IMR-90 (cell line): ENCODE results near the gene EXOC4. TPM values are rescaled to one million over a fixed set of nuclear protein-coding genes. Genes with fewer than 3 reads are reported as not detected.

Experiments used
- ATAC-seq: fragments of 200-7000 bp; cut with Tn5 transposase; 2 replicates; pipeline ENCODE4 v1.9.1; 2020; ENCODE audit warnings: low read depth, mild to moderate bottlenecking, moderate library complexity
- BruUV-seq: library from RNA; stranded (reverse); fragments of 400-500 nt; replicated peaks from 2 replicates; lab custom pipeline; 2021; lab: Mats Ljungman, UMichigan
- CTCF ChIA-PET: fragments of 300-600 bp; formaldehyde crosslinking; extraction: SDS; loops from one replicate; lab custom pipeline; 2021; ENCODE audit warnings: antibody characterized with exemption; lab: Yijun Ruan, JAX
- POLR2A ChIA-PET: fragments of 300-600 bp; sonication (Branson Sonifier 250); formaldehyde crosslinking; loops from one replicate; lab custom pipeline; 2022; ENCODE audit warnings: antibody characterized with exemption; ENCODE audit not compliant: unreplicated experiment; lab: Charles Lee
- DNase-seq: peaks from one replicate; pipeline ENCODE4 v3.0.0; 2013
- H2AFZ ChIP-seq: replicated peaks from 2 replicates; pipeline ENCODE3; 2013; ENCODE audit warnings: low read length, mild to moderate bottlenecking; ENCODE audit not compliant: poor library complexity
- H2AK5ac ChIP-seq: 2 replicates; pipeline ENCODE4 v1.6.1; 2013; ENCODE audit warnings: low read depth, low read length, inconsistent platforms
- H2AK9ac ChIP-seq: replicated peaks from 2 replicates; pipeline ENCODE3; 2013; ENCODE audit warnings: mild to moderate bottlenecking, low read depth, low read length, moderate library complexity; ENCODE audit not compliant: poor library complexity
- H2BK120ac ChIP-seq: 2 replicates; pipeline ENCODE4 v1.6.1; 2013; ENCODE audit warnings: low read depth, low read length, inconsistent platforms
- H2BK15ac ChIP-seq: 3 replicates; pipeline ENCODE4 v1.6.1; 2013; ENCODE audit warnings: low read depth, low read length, inconsistent platforms
- H2BK20ac ChIP-seq: 2 replicates; pipeline ENCODE4 v1.6.1; 2013; ENCODE audit warnings: low read depth, mild to moderate bottlenecking, inconsistent platforms, low read length, moderate library complexity
- H2BK5ac ChIP-seq: 2 replicates; pipeline ENCODE4 v1.6.1; 2013; ENCODE audit warnings: mild to moderate bottlenecking, low read depth, low read length, inconsistent platforms; ENCODE audit not compliant: poor library complexity, severe bottlenecking
- H3K14ac ChIP-seq: replicated peaks from 2 replicates; pipeline ENCODE4 v1.6.1; 2013; ENCODE audit warnings: low read depth, low read length, inconsistent platforms
- H3K18ac ChIP-seq: 2 replicates; pipeline ENCODE4 v1.6.1; 2013; ENCODE audit warnings: low read depth, low read length, control low read depth
- H3K23ac ChIP-seq: 2 replicates; pipeline ENCODE4 v1.6.1; 2013; ENCODE audit warnings: low read depth, low read length, inconsistent platforms
- H3K27ac ChIP-seq: 2 replicates; pipeline ENCODE4 v1.5.1; 2013; ENCODE audit warnings: mild to moderate bottlenecking, control low read depth, low read length; ENCODE audit not compliant: insufficient read depth
- H3K27me3 ChIP-seq: 2 replicates; pipeline ENCODE4 v1.6.1; 2013; ENCODE audit warnings: low read length; ENCODE audit not compliant: control insufficient read depth, insufficient read depth
- H3K36me3 ChIP-seq: 2 replicates; pipeline ENCODE4 v1.6.1; 2013; ENCODE audit warnings: low read length, mixed read lengths; ENCODE audit not compliant: control insufficient read depth, insufficient read depth
- H3K4ac ChIP-seq: 2 replicates; pipeline ENCODE4 v1.6.1; 2013; ENCODE audit warnings: low read depth, low read length, inconsistent platforms
- H3K4me1 ChIP-seq: 2 replicates; pipeline ENCODE4 v1.6.1; 2013; ENCODE audit warnings: low read length, mixed read lengths; ENCODE audit not compliant: control insufficient read depth, insufficient read depth
- H3K4me2 ChIP-seq: 2 replicates; pipeline ENCODE4 v1.6.1; 2013; ENCODE audit warnings: low read depth, mild to moderate bottlenecking, control low read depth, low read length, moderate library complexity
- H3K4me3 ChIP-seq: 2 replicates; pipeline ENCODE4 v1.5.1; 2013; ENCODE audit warnings: low read depth, mild to moderate bottlenecking, control low read depth, low read length, moderate library complexity; ENCODE audit not compliant: insufficient read depth
- H3K56ac ChIP-seq: 2 replicates; pipeline ENCODE4 v1.6.1; 2013; ENCODE audit warnings: low read length, inconsistent platforms; ENCODE audit not compliant: insufficient read depth; ENCODE audit errors: extremely low read depth
- H3K79me1 ChIP-seq, 2 experiments: 2 replicates each; pipeline ENCODE4 v1.6.1; 2013; ENCODE audit warnings: low read length in 2 of 2, inconsistent platforms in 1 of 2, low read depth in 1 of 2
- H3K9ac ChIP-seq: 2 replicates; pipeline ENCODE4 v1.6.1; 2013; ENCODE audit warnings: low read depth, low read length, control low read depth
- H3K9me1 ChIP-seq: 2 replicates; pipeline ENCODE4 v1.6.1; 2013; ENCODE audit warnings: low read length, inconsistent platforms; ENCODE audit not compliant: insufficient read depth
- H3K9me3 ChIP-seq: 2 replicates; pipeline ENCODE4 v1.6.1; 2013; ENCODE audit warnings: low read length; ENCODE audit not compliant: control insufficient read depth, insufficient read depth
- H4K20me1 ChIP-seq: 2 replicates; pipeline ENCODE4 v1.6.1; 2013; ENCODE audit warnings: low read length, inconsistent platforms; ENCODE audit not compliant: insufficient read depth
- H4K5ac ChIP-seq: 2 replicates; pipeline ENCODE4 v1.6.1; 2013; ENCODE audit warnings: mild to moderate bottlenecking, low read depth, low read length, control low read depth
- H4K8ac ChIP-seq, 2 experiments: 2 replicates each; pipeline ENCODE4 v1.6.1; 2013; ENCODE audit warnings: low read depth in 2 of 2, low read length in 2 of 2, control low read depth in 1 of 2, inconsistent platforms in 1 of 2
- H4K91ac ChIP-seq: 2 replicates; pipeline ENCODE4 v1.6.1; 2013; ENCODE audit warnings: low read depth, low read length, inconsistent platforms; ENCODE audit not compliant: insufficient read depth
- BHLHE40 ChIP-seq: fragments of 150-350 bp; IDR thresholded peaks from 2 replicates; pipeline ENCODE4 v1.6.1; 2016; ENCODE audit warnings: mild to moderate bottlenecking, low read depth, low read length
- NFE2L2 ChIP-seq: fragments of 150-350 bp; IDR thresholded peaks from 2 replicates; pipeline ENCODE4 v1.6.1; 2016; ENCODE audit warnings: low read depth, mild to moderate bottlenecking, low read length
- WGBS, 2 experiments: methylation state at CpG; one replicate each; pipeline versions ENCODE4 v1.1.5 to v1.1.7; 2013; ENCODE audit warnings: missing lambda C conversion rate in 2 of 2; ENCODE audit not compliant: insufficient read length in 1 of 2; ENCODE audit errors: extremely low coverage in 2 of 2; 5-methylcytosine and 5-hydroxymethylcytosine counted together
- dilution Hi-C: fragments of 300-500 bp; cut with HindIII; formaldehyde crosslinking; loops from one replicate; pipeline ENCODE4 v1.14.3; 2018; ENCODE audit warnings: low sequenced_read_pairs; ENCODE audit not compliant: unreplicated experiment
- in situ Hi-C: fragments of 300-500 bp; cut with MboI; formaldehyde crosslinking; loops from 3 replicates; pipeline ENCODE4 v1.14.3; 2019; ENCODE audit warnings: low sequenced_read_pairs, inconsistent platforms, mixed read lengths
- intact Hi-C: fragments of 100-400 bp; cut with micrococcal nuclease; formaldehyde crosslinking; loops from 2 replicates; pipeline ENCODE4 v1.10.0; 2022
- polyA plus RNA-seq, 3 experiments: library from polyadenylated mRNA; depleted of rRNA; stranded (reverse); fragments of >200 nt; gene quantifications; 2 replicates each; pipeline ENCODE4 v1.2.3, GENCODE V29; 2012; ENCODE audit warnings: low replicate concordance in 1 of 3
- total RNA-seq: library from RNA; depleted of rRNA; stranded (reverse); fragments of >200 nt; gene quantifications from 2 replicates; pipeline ENCODE4 v1.2.3, GENCODE V29; 2012

The EXOC4 gene
- total and polyA plus RNA-seq, 2 of the 4 experiments (the other 2 are of a cell fraction): 25.4 to 94.6 TPM

DNA sequence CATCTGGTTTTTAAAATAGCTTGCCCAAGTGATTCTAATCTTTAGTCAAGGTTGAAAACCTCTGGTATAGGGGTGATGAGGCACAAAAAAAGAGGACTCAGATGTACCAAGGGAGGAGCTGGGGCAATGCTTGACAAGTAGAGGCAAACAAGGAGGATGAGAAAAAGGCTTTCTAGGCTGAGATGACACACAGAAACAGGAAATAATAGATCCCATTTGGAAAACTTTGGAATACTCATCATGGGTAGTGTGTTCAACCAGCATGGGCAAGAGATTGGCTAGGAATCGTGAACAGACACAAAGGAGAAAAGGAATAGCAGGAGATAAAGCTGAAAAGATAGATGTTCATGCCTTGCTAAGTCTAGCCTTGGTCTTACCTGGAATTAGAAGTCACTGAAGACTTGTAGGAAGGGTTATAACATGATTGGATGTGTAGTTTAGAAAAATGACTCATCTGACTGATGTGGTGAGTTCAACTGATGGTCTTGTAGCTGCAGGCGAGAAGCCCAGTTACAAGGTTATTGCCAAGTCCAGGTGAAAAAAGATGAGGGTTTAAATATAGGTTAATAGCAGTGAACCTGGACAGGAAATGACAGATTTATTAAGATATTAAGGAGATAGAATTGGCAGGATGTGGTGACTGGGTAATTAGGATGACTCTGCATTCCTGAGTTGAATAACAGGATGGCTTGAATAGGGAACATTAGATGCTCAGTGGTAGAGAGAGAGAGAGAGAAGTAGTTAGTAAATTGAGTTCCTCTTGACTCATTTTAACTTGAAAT, 660.2 kb downstream of the EXOC4 start:
- in situ Hi-C loops: no loop called here
- DNase-seq (peak; percentile 53), ATAC-seq (peak; percentile 17; the same call in 1 of the 2 replicates)

More for the DNA sequence above, 660.2 kb downstream of the EXOC4 start:
- Histone ChIP-seq H3K36me3 (no peaks in the 10 kb centered on the region), H2BK20ac (no peak overlapping the region), H4K20me1 (no peaks in the 10 kb centered on the region), H3K27me3 (no peaks in the 10 kb centered on the region), H2BK120ac (no peak overlapping the region), H4K8ac (no peak overlapping the region), H3K18ac (no peak overlapping the region), H2AFZ (no peak overlapping the region), H3K4ac (no peak overlapping the region), H2AK5ac (no peak overlapping the region), H3K4me1 (no peaks in the 10 kb centered on the region), H3K14ac (no peak overlapping the region), H3K9me3 (no peaks in the 10 kb centered on the region), H3K56ac (no peak overlapping the region), H3K27ac (no peak overlapping the region), H4K5ac (no peak overlapping the region), H3K9ac (no peak overlapping the region), H4K91ac (no peak overlapping the region), H2BK15ac (no peak overlapping the region), H3K9me1 (no peaks in the 10 kb centered on the region), H2AK9ac (no peak overlapping the region), H3K79me1 (no peaks in the 10 kb centered on the region), H3K23ac (no peak overlapping the region), H3K4me3 (no peak overlapping the region), H3K4me2 (no peak overlapping the region), H2BK5ac (no peak overlapping the region)
- 85% methylated on average over 1 of the region's 2 CpGs; no CpG with 5 or more reads in 1 of the 2 experiments for WGBS, 2 experiments
- POLR2A ChIA-PET: no interaction called here
- dilution Hi-C loops: no loop called here
- intact Hi-C loops: no loop called here
- CTCF ChIA-PET: no interaction called here
- BruUV-seq: no TSS peak
- TF ChIP-seq BHLHE40 (no peak), NFE2L2 (peak; percentile 50; the same call in 1 of the 2 replicates)
